Stomach (tissue), 4 donors: ENCODE measurements around the gene CD164.

Experiments used
- POLR2A ChIP-seq, 4 donors: fragments of 450-650 bp; IDR thresholded peaks; one replicate each; pipeline ENCODE4 v1.6.1; 2016; ENCODE audit warnings: antibody characterized with exemption in 4 of 4, control low read depth in 2 of 4, mild to moderate bottlenecking in 1 of 4, moderate library complexity in 1 of 4
- POLR2AphosphoS5 ChIP-seq, 3 donors: sonication (generic); formaldehyde crosslinking; IDR thresholded peaks; one replicate each; pipeline ENCODE4 v1.6.1; 2016; ENCODE audit warnings: antibody characterized with exemption in 3 of 3
- TF ChIP-seq, protein P1 (sequence below), 7 experiments: fragments of 450-650 bp in 4 of 7; fragments of 200-600 bp in 3 of 7; sonication (generic) in 3 of 7; IDR thresholded peaks; one replicate each; pipeline ENCODE4 v1.5.1; 2016 to 2019; ENCODE audit warnings: antibody characterized with exemption in 7 of 7, control low read depth in 2 of 7, mild to moderate bottlenecking in 1 of 7

DNA sequence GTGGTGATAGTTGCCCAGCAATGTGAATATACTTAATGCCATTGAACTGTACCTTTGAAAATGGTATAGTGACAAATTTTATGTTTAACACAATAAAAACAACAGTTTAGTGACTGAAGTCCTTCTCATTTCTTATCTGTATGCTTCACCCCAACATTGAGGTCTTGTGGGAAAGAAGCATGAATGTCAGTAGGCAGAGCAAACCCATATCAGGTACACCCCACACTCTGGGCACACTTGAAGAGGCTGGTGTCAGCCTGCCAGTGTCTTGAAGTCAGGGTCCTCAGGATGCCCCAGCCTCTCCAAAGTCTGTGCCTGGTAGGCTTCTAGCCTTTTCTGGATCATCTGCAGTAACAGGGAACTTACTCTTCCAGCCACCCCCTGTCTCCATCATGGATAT, 51.2 kb downstream of the CD164 start:
- TF ChIP-seq, protein P1, sequence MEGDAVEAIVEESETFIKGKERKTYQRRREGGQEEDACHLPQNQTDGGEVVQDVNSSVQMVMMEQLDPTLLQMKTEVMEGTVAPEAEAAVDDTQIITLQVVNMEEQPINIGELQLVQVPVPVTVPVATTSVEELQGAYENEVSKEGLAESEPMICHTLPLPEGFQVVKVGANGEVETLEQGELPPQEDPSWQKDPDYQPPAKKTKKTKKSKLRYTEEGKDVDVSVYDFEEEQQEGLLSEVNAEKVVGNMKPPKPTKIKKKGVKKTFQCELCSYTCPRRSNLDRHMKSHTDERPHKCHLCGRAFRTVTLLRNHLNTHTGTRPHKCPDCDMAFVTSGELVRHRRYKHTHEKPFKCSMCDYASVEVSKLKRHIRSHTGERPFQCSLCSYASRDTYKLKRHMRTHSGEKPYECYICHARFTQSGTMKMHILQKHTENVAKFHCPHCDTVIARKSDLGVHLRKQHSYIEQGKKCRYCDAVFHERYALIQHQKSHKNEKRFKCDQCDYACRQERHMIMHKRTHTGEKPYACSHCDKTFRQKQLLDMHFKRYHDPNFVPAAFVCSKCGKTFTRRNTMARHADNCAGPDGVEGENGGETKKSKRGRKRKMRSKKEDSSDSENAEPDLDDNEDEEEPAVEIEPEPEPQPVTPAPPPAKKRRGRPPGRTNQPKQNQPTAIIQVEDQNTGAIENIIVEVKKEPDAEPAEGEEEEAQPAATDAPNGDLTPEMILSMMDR (IDR thresholded peaks at IDR 0.05), result no peak
- TF ChIP-seq POLR2A (IDR thresholded peaks at IDR 0.05) (no peak), POLR2AphosphoS5 (IDR thresholded peaks at IDR 0.05) (no peak)
